ENCODE results near the gene ABHD1.

Gene ABHD1

GRCh38 chr2:27138111-27138510, 14.5 kb downstream of the ABHD1 start:
- no peak for DNase-seq

GRCh38 chr2:27139310-27139709, 15.7 kb downstream of the ABHD1 start, which contains the start of gene PRR30:
Gene PRR30 (minus strand): TSS chr2:27139410. CDS start chr2:27138329, 1,081 bp downstream.
- DNase-seq: no peak

GRCh38 chr2:27143285-27143684, 19.7 kb downstream of the ABHD1 start:
- no peak for DNase-seq

GRCh38 chr2:27145682-27146081, 22.1 kb downstream of the ABHD1 start:
- DNase-seq: no peak

- no peak for DNase-seq
These were observed 24.3 kb downstream of the ABHD1 start for GRCh38 chr2:27147935-27148334.

- no peak for DNase-seq
These were observed 25.3 kb downstream of the ABHD1 start, which contains the start of gene TCF23 for GRCh38 chr2:27148801-27149439. Gene TCF23 (plus strand): TSS chr2:27149004. CDS start chr2:27149134, 130 bp downstream.

GRCh38 chr2:27149570-27150405, 26.2 kb downstream of the ABHD1 start:
- DNase-seq: no peak

- DNase-seq: no peak
These were observed 27.1 kb downstream of the ABHD1 start for GRCh38 chr2:27150639-27151230.

- DNase-seq: no peak
These were observed 28.6 kb downstream of the ABHD1 start for GRCh38 chr2:27152102-27152795.

- no peak for DNase-seq
These were observed 29.3 kb downstream of the ABHD1 start for GRCh38 chr2:27152796-27153464.

GRCh38 chr2:27154488-27154887, 30.9 kb downstream of the ABHD1 start:
- DNase-seq: no peak

GRCh38 chr2:27155069-27155520, 31.5 kb downstream of the ABHD1 start:
- DNase-seq: no peak

GRCh38 chr2:27158468-27158867, 34.9 kb downstream of the ABHD1 start:
- no peak for DNase-seq

- DNase-seq: no peak
These were observed 35.7 kb downstream of the ABHD1 start for GRCh38 chr2:27159271-27159670.

GRCh38 chr2:27160191-27160590, 36.6 kb downstream of the ABHD1 start:
- no peak for DNase-seq

GRCh38 chr2:27162151-27163121, 38.8 kb downstream of the ABHD1 start:
- no peak for DNase-seq

- no peak for DNase-seq
These were observed 41.5 kb downstream of the ABHD1 start for GRCh38 chr2:27164960-27165763.

- no peak for DNase-seq
These were observed 47.1 kb downstream of the ABHD1 start for GRCh38 chr2:27170581-27171337.

- no peak for DNase-seq
These were observed 47.8 kb downstream of the ABHD1 start for GRCh38 chr2:27171351-27171848.

All from stimulated activated CD4-positive, alpha-beta T cell treated with anti-CD3 and anti-CD28 coated beads, Interleukin-4, amount 100 ng/mL, for 1 hour (primary cell).